ENCODE measurements around the gene PLB1.

PLB1 gene

GRCh38 chr2:28499282-28499681 is 3.4 kb downstream of the PLB1 start:
- no peak for DNase-seq
- no peak for ATAC-seq

GRCh38 chr2:28505361-28505760 is 9.5 kb downstream of the PLB1 start:
- ATAC-seq (no peak), DNase-seq (no peak)

GRCh38 chr2:28506112-28506910 is 10.5 kb downstream of the PLB1 start:
- ATAC-seq, result no peak
- DNase-seq, result no peak

- ATAC-seq, result peak; percentile 97
- peak; percentile 42 for DNase-seq
Observed at GRCh38 chr2:28507796-28508764, 12.2 kb downstream of the PLB1 start.

- DNase-seq, result no peak
- no peak for ATAC-seq
Observed at GRCh38 chr2:28509361-28509760, 13.5 kb downstream of the PLB1 start.

- DNase-seq (no peak), ATAC-seq (no peak)
Observed at GRCh38 chr2:28510184-28510583, 14.3 kb downstream of the PLB1 start.

- DNase-seq, result no peak
- no peak for ATAC-seq
Observed at GRCh38 chr2:28511871-28512606, 16.2 kb downstream of the PLB1 start.

GRCh38 chr2:28512607-28512965 is 16.7 kb downstream of the PLB1 start:
- no peak for ATAC-seq
- DNase-seq, result no peak

- ATAC-seq (no peak), DNase-seq (no peak)
Observed at GRCh38 chr2:28513097-28513496, 17.2 kb downstream of the PLB1 start.

- ATAC-seq (no peak), DNase-seq (no peak)
Observed at GRCh38 chr2:28515176-28515751, 19.4 kb downstream of the PLB1 start.

GRCh38 chr2:28516430-28516829 is 20.6 kb downstream of the PLB1 start:
- DNase-seq, result no peak
- no peak for ATAC-seq

GRCh38 chr2:28516950-28517349 is 21.1 kb downstream of the PLB1 start:
- DNase-seq (no peak), ATAC-seq (no peak)

- ATAC-seq (no peak), DNase-seq (no peak)
Observed at GRCh38 chr2:28521663-28522062, 25.8 kb downstream of the PLB1 start.

- ATAC-seq, result no peak
- DNase-seq, result no peak
Observed at GRCh38 chr2:28522481-28522880, 26.6 kb downstream of the PLB1 start.

GRCh38 chr2:28523902-28524301 is 28.0 kb downstream of the PLB1 start:
- DNase-seq, result no peak
- no peak for ATAC-seq

- ATAC-seq (no peak), DNase-seq (no peak)
Observed at GRCh38 chr2:28525481-28525880, 29.6 kb downstream of the PLB1 start.

- DNase-seq (no peak), ATAC-seq (no peak)
Observed at GRCh38 chr2:28526527-28527132, 30.8 kb downstream of the PLB1 start.

GRCh38 chr2:28527196-28527595 is 31.3 kb downstream of the PLB1 start:
- ATAC-seq, result no peak
- DNase-seq, result no peak

GRCh38 chr2:28528206-28528605 is 32.3 kb downstream of the PLB1 start:
- no peak for DNase-seq
- no peak for ATAC-seq

- DNase-seq (no peak), ATAC-seq (no peak)
Observed at GRCh38 chr2:28530782-28531181, 34.9 kb downstream of the PLB1 start.

- no peak for ATAC-seq
Observed at GRCh38 chr2:28532399-28532798, 36.5 kb downstream of the PLB1 start.

More at GRCh38 chr2:28532399-28532798, 36.5 kb downstream of the PLB1 start:
- no peak for DNase-seq

Data from stimulated activated naive CD8-positive, alpha-beta T cell treated with anti-CD3 and anti-CD28 coated beads, Interleukin-15, Interleukin-2, amounts not matched to agents 100 U/mL and 50 U/mL, for 24 hours (primary cell).